Upper lobe of left lung (tissue), 4 donors: ENCODE data around the gene IFIT1.

Source experiments
- CTCF ChIP-seq, 6 experiments: fragments of 450-650 bp in 4 of 6; fragments of 200-600 bp in 2 of 6; sonication (generic) in 2 of 6; IDR thresholded peaks; one replicate each; pipeline ENCODE4 v1.5.1; 2016 to 2019; ENCODE audit warnings: antibody characterized with exemption in 6 of 6
- EP300 ChIP-seq, 4 donors: sonication (generic); formaldehyde crosslinking; IDR thresholded peaks; one replicate each; pipeline ENCODE4 v1.5.1; 2017; ENCODE audit warnings: antibody characterized with exemption in 4 of 4, control low read depth in 2 of 4
- POLR2A ChIP-seq, 4 donors: fragments of 450-650 bp; IDR thresholded peaks; one replicate each; pipeline ENCODE4 v1.5.1; 2016 to 2017; ENCODE audit warnings: antibody characterized with exemption in 4 of 4, mild to moderate bottlenecking in 2 of 4
- POLR2AphosphoS5 ChIP-seq, 2 donors: sonication (generic); formaldehyde crosslinking; IDR thresholded peaks; one replicate each; pipeline ENCODE4 v1.5.1; 2017; ENCODE audit warnings: antibody characterized with exemption in 2 of 2

- TF ChIP-seq CTCF (IDR thresholded peaks at IDR 0.05) = no peak
- peak in 1 of 4 donors; percentile 38 for TF ChIP-seq POLR2A (IDR thresholded peaks at IDR 0.05)
- peak; percentile 44 to 51 for TF ChIP-seq POLR2AphosphoS5 (IDR thresholded peaks at IDR 0.05)
- peak in 1 of 4 donors; percentile 18 for TF ChIP-seq EP300 (IDR thresholded peaks at IDR 0.05)
Measured at GRCh38 chr10:89351780-89352597, 40.4 kb upstream of the IFIT1 start.
